WTC11 (cell line): ENCODE results near the gene ZC3H7B. TPM values are rescaled to one million over a fixed set of nuclear protein-coding genes. Genes with fewer than 3 reads are reported as not detected.
A peak's percentile ranks its signal among the peaks of the same experiment; 100 is the strongest.

Source experiments
- ATAC-seq: fragments of 200-7000 bp; cut with Tn5 transposase; 2 replicates; pipeline ENCODE4 v1.10.0; 2021; ENCODE audit warnings: mild to moderate bottlenecking, moderate library complexity
- CTCF ChIA-PET: fragments of 300-600 bp; sonication (Branson Sonifier 250); formaldehyde crosslinking; loops from one replicate; lab custom pipeline; 2021; ENCODE audit warnings: antibody characterized with exemption; lab: Charles Lee
- POLR2A ChIA-PET: fragments of 350-600 bp; sonication (Branson Sonifier 250); formaldehyde crosslinking; loops from one replicate; lab custom pipeline; 2021; ENCODE audit warnings: antibody characterized with exemption; lab: Charles Lee
- DNase-seq: peaks from one replicate; pipeline ENCODE4 v3.0.0; 2021; ENCODE audit warnings: low spot score
- H3K27ac Mint-ChIP-seq: 2 replicates; pipeline ENCODE4 v1.8.0; 2021; ENCODE audit warnings: mixed read lengths
- H3K27me3 Mint-ChIP-seq: 2 replicates; pipeline ENCODE4 v1.8.0; 2021; ENCODE audit warnings: low read depth, mild to moderate bottlenecking, moderate library complexity, mixed read lengths
- H3K36me3 Mint-ChIP-seq: 2 replicates; pipeline ENCODE4 v1.8.0; 2021; ENCODE audit warnings: mixed read lengths
- H3K4me1 Mint-ChIP-seq: 2 replicates; pipeline ENCODE4 v1.8.0; 2022; ENCODE audit warnings: mixed read lengths
- H3K4me3 Mint-ChIP-seq: 2 replicates; pipeline ENCODE4 v1.8.0; 2021; ENCODE audit warnings: mild to moderate bottlenecking, moderate library complexity, mixed read lengths
- H3K9me3 Mint-ChIP-seq: 2 replicates; pipeline ENCODE4 v1.8.0; 2021; ENCODE audit warnings: mixed read lengths
- EMX1 ChIP-seq: fragments of 250-450 bp; sonication (Bioruptor Pico); IDR thresholded peaks from 2 replicates; pipeline ENCODE4 v1.8.0; 2021; ENCODE audit warnings: mild to moderate bottlenecking
- FOXJ3 ChIP-seq: sonication (generic); formaldehyde crosslinking; IDR thresholded peaks from 2 replicates; pipeline ENCODE4 v1.9.0; 2021; ENCODE audit warnings: missing genetic modification reagents, mild to moderate bottlenecking, borderline replicate concordance
- KAT7 ChIP-seq: sonication (generic); formaldehyde crosslinking; IDR thresholded peaks from 2 replicates; pipeline ENCODE4 v1.8.1; 2023; ENCODE audit warnings: missing genetic modification reagents, mild to moderate bottlenecking, borderline replicate concordance
- NFYB ChIP-seq: sonication (generic); formaldehyde crosslinking; conservative IDR thresholded peaks from 2 replicates; pipeline ENCODE4 v1.8.0; 2022; ENCODE audit warnings: low read depth, missing genetic modification reagents
- SP1 ChIP-seq: sonication (generic); formaldehyde crosslinking; conservative IDR thresholded peaks from 2 replicates; pipeline ENCODE4 v1.8.1; 2022; ENCODE audit warnings: missing genetic modification reagents
- ZNF121 ChIP-seq: sonication (generic); formaldehyde crosslinking; IDR thresholded peaks from 2 replicates; pipeline ENCODE4 v1.8.0; 2023; ENCODE audit warnings: missing genetic modification reagents
- ZNF671 ChIP-seq: fragments of 250-450 bp; sonication (Bioruptor Pico); IDR thresholded peaks from 2 replicates; pipeline ENCODE4 v1.8.0; 2021; ENCODE audit warnings: mild to moderate bottlenecking
- total RNA-seq: library from RNA; stranded (reverse); gene quantifications from 3 replicates; pipeline ENCODE4 v1.2.3, GENCODE V29; 2021
- TF ChIP-seq, protein P1 (sequence below): sonication (generic); formaldehyde crosslinking; IDR thresholded peaks from 2 replicates; pipeline ENCODE4 v1.8.0; 2023; ENCODE audit warnings: mild to moderate bottlenecking, missing genetic modification reagents
- TF ChIP-seq, protein P2 (sequence below): fragments of 250-450 bp; sonication (Bioruptor Pico); IDR thresholded peaks from 2 replicates; pipeline ENCODE4 v1.8.0; 2021; ENCODE audit warnings: mild to moderate bottlenecking
- TF ChIP-seq, protein P3 (sequence below): sonication (generic); formaldehyde crosslinking; IDR thresholded peaks from 2 replicates; pipeline ENCODE4 v1.8.1; 2023; ENCODE audit warnings: mild to moderate bottlenecking, missing genetic modification reagents, moderate library complexity
- TF ChIP-seq, protein P4 (sequence below): sonication (generic); formaldehyde crosslinking; IDR thresholded peaks from 2 replicates; pipeline ENCODE4 v1.8.1; 2022; ENCODE audit warnings: mild to moderate bottlenecking, missing genetic modification reagents, moderate library complexity, borderline replicate concordance
- TF ChIP-seq, protein P5 (sequence below): sonication (generic); formaldehyde crosslinking; IDR thresholded peaks from 2 replicates; pipeline ENCODE4 v1.8.0; 2022; ENCODE audit warnings: mild to moderate bottlenecking, missing genetic modification reagents

The ZC3H7B gene
- total RNA-seq, 1 experiment from 2014 or later: 64.7 TPM

DNA sequence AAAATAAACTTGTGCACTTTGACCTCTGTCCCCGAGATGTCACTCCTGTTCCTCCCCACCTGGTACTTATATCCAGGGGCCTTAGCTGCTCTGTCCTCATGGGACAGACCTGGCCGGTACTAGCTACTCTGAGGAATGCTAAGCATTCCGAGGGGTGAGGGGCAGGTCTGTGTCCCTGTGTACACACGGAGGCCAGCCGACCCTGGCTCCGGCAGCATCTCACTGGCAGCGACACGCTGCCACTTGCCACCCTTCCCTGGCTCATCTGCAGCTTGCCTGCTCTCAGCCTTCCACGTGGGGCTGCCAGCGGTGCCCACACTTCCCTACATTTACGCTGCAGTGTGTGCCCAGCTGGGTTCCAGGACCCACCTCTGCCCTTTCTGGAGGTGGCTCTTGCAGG lies 58.8 kb downstream of the ZC3H7B start (continued):
- TF ChIP-seq, protein P1, sequence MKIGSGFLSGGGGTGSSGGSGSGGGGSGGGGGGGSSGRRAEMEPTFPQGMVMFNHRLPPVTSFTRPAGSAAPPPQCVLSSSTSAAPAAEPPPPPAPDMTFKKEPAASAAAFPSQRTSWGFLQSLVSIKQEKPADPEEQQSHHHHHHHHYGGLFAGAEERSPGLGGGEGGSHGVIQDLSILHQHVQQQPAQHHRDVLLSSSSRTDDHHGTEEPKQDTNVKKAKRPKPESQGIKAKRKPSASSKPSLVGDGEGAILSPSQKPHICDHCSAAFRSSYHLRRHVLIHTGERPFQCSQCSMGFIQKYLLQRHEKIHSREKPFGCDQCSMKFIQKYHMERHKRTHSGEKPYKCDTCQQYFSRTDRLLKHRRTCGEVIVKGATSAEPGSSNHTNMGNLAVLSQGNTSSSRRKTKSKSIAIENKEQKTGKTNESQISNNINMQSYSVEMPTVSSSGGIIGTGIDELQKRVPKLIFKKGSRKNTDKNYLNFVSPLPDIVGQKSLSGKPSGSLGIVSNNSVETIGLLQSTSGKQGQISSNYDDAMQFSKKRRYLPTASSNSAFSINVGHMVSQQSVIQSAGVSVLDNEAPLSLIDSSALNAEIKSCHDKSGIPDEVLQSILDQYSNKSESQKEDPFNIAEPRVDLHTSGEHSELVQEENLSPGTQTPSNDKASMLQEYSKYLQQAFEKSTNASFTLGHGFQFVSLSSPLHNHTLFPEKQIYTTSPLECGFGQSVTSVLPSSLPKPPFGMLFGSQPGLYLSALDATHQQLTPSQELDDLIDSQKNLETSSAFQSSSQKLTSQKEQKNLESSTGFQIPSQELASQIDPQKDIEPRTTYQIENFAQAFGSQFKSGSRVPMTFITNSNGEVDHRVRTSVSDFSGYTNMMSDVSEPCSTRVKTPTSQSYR (CRISPR knock-in tag): peak; percentile 54; the same call in 1 of the 2 replicates
- 0 out of 2 replicates have a peak, but pooled peaks have one; percentile 28 for TF ChIP-seq ZNF121

DNA sequence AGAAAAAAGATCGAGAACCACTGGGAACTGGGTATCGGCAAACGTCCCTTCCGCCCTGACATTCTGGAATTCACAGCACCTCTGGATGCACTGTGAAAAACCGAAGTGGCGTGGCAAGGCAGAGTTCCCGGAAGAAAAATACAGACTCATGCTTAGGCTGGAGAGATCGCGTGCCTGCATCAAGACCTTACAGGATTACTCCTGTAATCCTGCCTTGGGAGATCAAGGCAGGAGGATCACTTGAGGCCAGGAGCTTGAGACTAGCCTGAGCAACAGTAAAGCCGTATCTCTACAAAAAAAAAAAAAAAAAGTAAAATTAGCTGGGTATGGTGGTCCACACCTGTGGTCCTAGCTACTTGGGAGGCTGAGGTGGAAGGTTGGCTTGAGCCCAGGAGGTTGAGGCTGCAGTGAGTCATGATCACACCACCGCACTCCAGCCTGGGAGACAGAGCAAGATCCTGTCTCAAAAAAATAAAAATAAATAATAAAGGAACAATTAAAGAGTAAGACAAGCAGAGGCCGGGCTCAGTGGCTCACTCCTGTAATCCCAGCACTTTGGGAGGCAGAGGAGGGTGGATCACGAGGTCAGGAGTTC lies 60.5 kb downstream of the ZC3H7B start:
- Mint-ChIP-seq H3K36me3 (peaks cover 2% of the 10 kb centered on the region; the same call in 1 of the 2 replicates), H3K27ac (peak overlapping the region; percentile 74; the same call in 1 of the 2 replicates), H3K4me1 (peaks cover 18% of the 10 kb centered on the region), H3K9me3 (no peaks in the 10 kb centered on the region), H3K4me3 (no peak overlapping the region), H3K27me3 (no peaks in the 10 kb centered on the region)
- ChIA-PET POLR2A (interaction anchor here (1.7 kb wide), 1 partner anchor 20 kb away, joined by 5 read pairs; the partner anchor contains the start of gene TEF), CTCF (interaction anchor here (0.8 to 2.0 kb wide), 5 partner anchors 42 to 124 kb away, joined by 3 to 9 read pairs (median 4); partner anchors contain the start of gene ZC3H7B)
- no peak for ATAC-seq
- no peak for TF ChIP-seq KAT7 (CRISPR knock-in tag)
- TF ChIP-seq SP1 (CRISPR knock-in tag): no peak
- no peak for DNase-seq

DNA sequence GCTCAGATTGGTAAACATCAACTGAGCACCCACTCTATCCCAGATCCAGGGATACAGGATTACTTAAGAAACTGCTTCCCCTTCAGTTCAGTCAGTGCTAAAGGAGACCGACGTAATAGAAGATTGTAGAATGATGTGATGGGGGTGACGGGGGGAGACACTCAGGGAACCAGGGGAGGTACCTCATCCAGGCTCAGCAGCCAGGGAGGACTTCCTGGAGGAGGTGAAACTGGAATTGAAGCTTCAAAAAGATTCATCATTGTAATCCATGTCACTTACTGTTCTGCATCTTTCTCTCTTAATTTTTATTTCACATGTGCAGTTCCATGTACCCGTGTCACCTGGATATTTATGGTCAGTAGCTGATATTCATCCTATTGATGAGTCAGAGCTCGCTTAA lies 61.3 kb downstream of the ZC3H7B start:
- TF ChIP-seq, protein P2, sequence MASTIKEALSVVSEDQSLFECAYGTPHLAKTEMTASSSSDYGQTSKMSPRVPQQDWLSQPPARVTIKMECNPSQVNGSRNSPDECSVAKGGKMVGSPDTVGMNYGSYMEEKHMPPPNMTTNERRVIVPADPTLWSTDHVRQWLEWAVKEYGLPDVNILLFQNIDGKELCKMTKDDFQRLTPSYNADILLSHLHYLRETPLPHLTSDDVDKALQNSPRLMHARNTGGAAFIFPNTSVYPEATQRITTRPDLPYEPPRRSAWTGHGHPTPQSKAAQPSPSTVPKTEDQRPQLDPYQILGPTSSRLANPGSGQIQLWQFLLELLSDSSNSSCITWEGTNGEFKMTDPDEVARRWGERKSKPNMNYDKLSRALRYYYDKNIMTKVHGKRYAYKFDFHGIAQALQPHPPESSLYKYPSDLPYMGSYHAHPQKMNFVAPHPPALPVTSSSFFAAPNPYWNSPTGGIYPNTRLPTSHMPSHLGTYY (CRISPR knock-in tag): no peak
- TF ChIP-seq ZNF671 (CRISPR knock-in tag) (no peak), EMX1 (CRISPR knock-in tag) (no peak), FOXJ3 (CRISPR knock-in tag) (no peak), SP1 (CRISPR knock-in tag) (no peak), NFYB (CRISPR knock-in tag) (no peak)
- TF ChIP-seq, protein P3, sequence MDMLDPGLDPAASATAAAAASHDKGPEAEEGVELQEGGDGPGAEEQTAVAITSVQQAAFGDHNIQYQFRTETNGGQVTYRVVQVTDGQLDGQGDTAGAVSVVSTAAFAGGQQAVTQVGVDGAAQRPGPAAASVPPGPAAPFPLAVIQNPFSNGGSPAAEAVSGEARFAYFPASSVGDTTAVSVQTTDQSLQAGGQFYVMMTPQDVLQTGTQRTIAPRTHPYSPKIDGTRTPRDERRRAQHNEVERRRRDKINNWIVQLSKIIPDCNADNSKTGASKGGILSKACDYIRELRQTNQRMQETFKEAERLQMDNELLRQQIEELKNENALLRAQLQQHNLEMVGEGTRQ (CRISPR knock-in tag): no peak
- TF ChIP-seq, protein P4, sequence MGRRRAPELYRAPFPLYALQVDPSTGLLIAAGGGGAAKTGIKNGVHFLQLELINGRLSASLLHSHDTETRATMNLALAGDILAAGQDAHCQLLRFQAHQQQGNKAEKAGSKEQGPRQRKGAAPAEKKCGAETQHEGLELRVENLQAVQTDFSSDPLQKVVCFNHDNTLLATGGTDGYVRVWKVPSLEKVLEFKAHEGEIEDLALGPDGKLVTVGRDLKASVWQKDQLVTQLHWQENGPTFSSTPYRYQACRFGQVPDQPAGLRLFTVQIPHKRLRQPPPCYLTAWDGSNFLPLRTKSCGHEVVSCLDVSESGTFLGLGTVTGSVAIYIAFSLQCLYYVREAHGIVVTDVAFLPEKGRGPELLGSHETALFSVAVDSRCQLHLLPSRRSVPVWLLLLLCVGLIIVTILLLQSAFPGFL (CRISPR knock-in tag): no peak
- TF ChIP-seq, protein P5, sequence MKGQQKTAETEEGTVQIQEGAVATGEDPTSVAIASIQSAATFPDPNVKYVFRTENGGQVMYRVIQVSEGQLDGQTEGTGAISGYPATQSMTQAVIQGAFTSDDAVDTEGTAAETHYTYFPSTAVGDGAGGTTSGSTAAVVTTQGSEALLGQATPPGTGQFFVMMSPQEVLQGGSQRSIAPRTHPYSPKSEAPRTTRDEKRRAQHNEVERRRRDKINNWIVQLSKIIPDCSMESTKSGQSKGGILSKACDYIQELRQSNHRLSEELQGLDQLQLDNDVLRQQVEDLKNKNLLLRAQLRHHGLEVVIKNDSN (CRISPR knock-in tag): no peak
- H3K36me3 Mint-ChIP-seq: no peaks in the 10 kb centered on the region
- no peak overlapping the region for H3K4me3 Mint-ChIP-seq
- CTCF ChIA-PET: interaction anchor here (1.0 to 2.5 kb wide), 5 partner anchors 19 to 162 kb away, joined by 3 to 9 read pairs (median 4); partner anchors contain the start of gene TEF
- peaks cover 21% of the 10 kb centered on the region for H3K4me1 Mint-ChIP-seq
- no peak for ATAC-seq
- no peak for DNase-seq
- no peaks in the 10 kb centered on the region for H3K9me3 Mint-ChIP-seq
- no peaks in the 10 kb centered on the region for H3K27me3 Mint-ChIP-seq
- POLR2A ChIA-PET: interaction anchor here (0.6 to 1.7 kb wide), 2 partner anchors 19 to 195 kb away, joined by 3 to 5 read pairs; partner anchors contain the start of gene TEF
- H3K27ac Mint-ChIP-seq: peak overlapping the region; percentile 12; the same call in 1 of the 2 replicates
